Measurements from ENCODE around the gene CIAO1. TPM values are rescaled to one million over a fixed set of nuclear protein-coding genes. Genes with fewer than 3 reads are reported as not detected.
"Not testable (repeated sequence)": the region's sequence is repeated elsewhere in the genome, so short reads cannot be mapped to it uniquely, and the experiment has no call there.

The CIAO1 gene
- polyA plus RNA-seq, 1 donor = 42.5 TPM

DNA sequence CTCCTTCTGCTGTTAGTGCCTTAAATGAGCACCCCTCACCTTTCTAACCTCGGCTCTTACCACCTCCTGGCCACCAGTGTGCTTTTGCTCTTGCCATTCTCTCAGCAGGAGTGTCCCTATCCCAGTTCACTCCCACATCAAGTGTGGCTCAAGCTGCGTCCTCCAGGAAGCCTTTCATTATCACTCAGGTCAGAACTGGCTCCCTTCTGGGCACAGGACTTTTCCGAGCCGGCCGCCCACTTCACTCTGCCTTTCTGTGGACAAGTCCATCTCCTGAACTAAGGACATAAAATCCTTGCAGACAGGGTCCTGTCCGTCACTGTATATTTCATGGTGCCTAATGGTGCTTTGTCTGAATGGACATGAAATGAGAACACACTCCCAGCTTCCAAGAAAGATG lies 15.8 kb upstream of the CIAO1 start:
- no peak for DNase-seq (ENCODE audit: low read depth)

DNA sequence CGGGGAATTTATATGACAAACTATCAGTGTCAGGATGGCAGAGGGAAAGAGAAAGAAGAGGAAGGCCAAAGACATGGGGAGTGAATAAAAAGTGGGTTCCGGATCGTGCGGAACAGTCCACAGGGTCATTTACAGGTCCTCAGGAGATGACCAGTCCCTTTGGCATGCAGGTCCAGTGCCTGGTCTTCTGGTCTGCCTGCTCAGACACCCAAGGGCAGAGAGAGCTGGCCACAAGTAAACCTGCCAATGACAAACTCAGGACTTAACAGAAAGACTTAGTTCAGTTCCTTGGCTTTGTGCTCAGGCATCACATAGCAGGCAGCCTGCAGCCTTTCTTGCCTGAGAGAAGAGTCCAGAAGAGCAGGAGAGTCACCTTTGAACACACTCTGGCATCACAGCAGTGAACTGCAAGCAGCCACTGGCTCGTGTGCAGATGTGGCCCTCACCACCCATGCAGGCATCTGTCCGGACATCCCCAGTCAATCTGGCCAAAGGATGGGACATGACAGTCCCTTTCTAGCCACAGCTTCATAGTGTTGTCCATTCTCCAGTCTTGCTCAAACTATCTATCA lies 14.2 kb upstream of the CIAO1 start:
- DNase-seq (ENCODE audit: low read depth) = no peak

DNA sequence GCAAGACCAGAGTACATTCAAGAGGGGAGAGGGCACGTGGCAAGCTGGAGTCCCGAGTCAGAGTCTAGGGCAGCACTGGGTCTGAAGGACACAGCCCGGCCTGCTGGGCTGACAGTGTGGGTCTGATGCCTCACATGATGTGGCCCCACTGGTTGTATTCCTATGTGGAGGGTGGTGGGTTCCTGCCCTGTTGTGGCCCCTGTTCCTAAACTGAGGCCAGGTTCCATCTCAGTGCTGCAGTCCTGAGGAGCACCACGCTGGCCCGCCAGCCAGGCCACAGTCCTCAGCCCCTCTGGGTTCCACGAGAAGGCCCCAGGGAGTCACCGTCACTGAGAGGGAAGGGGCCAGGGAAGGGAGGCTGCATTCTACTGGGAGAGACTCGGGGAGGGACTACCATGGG lies 13.5 kb upstream of the CIAO1 start:
- no peak for DNase-seq (ENCODE audit: low read depth)

DNA sequence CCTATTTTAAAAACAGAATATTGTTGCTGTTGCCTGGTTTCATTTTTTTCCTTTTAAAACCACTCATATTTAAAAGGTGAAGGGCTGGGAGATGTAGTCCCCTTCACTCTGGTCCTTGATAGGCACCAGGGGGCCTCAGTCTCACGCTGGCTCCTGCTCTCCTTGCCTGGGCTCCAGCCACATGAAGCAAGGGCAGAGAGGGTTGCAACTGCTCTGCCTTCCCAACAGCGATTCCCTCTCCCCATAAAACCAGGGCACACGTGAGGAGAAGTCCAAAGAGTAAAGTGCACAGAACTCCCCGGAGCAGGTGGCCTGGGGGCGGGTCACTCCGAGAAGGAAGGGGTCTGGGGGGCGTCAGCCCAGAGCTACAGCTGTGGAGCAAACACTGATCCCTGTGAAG lies 13.0 kb upstream of the CIAO1 start:
- DNase-seq (ENCODE audit: low read depth) = no peak

DNA sequence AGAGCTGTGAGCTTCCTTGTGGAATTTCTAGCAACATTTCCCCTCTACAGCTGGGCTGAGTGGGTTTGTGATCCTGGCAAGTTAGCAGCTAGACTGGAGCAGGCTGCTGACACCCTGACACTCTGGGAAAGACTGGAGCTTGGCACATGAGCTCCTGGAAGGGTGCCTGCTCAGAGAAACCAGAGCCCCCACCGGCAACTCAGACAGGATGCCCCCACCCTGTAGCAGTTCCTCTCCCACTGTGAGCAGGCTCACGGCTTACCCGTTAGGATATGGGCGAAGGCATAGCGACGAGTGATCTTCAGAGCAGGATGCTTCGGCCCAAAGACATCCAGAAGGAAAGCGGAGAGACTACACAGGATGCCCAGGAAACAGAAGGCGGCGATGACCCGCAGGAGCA lies 11.5 kb upstream of the CIAO1 start:
- no peak for DNase-seq (ENCODE audit: low read depth)

DNA sequence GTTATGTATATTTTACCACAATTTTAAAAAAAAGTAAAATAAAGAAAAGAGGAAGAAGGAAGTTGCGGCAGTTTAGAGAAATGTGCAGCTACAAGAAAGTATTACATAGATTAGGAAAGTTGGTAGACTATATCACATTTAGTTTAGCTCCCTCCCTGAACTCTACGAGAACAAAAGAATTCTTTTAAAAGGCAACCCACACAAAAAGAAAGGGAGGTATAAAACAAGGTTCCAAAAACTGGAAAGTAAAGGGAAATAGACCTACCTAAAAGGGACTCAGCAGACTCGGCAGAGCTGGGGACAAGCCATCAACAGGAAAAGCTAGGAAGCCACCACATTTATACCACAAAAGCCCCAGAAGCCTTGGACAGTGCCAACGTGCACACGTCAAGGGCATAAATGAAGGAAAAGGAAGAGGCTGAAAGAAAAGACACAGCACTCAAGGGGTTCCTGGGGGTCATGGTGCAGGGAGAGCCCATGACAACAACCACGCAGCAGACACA lies 9.4 kb upstream of the CIAO1 start:
- no peak for DNase-seq (ENCODE audit: low read depth)

DNA sequence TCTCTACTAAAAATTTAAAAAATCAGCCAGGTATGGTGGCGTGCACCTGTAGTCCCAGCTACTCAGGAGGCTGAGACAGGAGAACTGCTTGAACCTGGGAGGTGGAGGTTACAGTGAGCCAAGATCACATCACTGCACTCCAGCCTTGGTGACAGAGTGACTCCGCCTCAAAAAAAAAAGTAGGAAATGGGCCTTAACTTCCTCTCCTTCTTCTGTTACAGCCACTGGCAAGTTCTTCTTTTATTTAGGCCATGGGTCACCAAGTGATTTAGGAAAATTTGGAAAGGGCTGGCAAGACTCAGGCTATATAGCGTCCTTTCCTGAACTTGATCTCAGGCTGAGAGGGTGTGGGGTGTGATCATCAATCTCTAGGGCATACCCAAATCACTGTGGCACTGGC lies 8.3 kb upstream of the CIAO1 start:
- not testable (repeated sequence) for DNase-seq (ENCODE audit: low read depth)

DNA sequence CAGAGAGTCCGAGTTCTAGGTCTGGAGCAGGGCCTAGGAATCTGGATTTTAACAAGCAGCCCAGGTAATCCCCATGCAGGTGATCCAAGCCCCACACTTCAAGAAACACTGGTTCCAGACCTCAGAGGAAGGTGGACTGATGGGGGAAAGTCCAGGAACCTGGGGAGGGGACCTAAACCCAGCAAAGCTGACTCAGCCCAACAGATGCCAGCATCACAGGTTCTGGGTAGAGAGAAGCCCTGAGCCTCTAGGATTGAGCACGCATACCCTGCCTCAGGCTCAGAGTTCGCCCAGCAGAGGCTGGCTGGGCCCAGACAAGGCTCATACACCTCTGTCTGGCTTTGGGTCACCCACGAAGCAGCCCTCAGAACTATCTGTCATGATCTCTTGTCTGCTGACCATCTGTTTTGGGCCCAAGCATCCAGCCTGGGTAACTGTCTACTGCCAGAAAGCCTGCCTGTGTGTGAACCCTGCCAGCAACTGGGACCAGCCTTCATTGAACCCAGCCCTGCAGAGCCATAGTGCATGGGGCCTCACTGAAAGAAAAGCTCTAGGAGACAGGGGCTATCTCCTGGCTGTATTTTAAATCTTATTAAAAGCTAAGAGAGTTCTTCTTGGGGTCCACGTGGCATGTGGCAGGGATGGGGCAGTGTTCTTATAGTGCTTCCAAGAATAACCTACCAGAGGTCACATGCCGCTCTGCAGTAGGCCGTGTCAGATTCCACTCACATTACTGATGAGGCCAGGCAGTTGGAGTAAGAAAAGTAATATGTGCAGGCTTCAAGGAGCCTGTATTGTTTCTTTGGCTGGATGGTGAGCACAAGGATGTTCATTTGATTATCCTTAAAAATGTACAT lies 7.6 kb upstream of the CIAO1 start:
- DNase-seq (ENCODE audit: low read depth) = no peak

DNA sequence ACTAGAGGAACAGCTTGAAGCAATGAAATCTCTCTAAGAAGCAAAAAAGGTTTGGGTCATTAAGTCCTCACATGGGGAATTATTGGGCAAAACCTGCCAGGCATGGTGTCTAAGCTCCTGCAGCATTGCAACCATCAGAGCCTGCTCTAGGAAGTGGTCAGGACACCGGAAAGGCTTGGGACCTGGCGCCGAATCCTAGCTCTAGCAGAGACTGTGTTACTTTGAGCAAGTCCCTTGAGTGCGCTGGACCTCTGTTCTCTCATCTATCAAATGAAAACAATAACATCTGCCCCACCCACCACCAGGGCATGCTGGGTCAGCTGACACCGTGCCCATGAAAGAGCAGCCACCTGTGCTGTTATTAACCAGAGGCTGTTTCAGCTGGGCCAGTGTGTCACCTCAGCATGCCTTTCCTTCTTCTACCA lies 6.5 kb upstream of the CIAO1 start:
- no peak for DNase-seq (ENCODE audit: low read depth)

DNA sequence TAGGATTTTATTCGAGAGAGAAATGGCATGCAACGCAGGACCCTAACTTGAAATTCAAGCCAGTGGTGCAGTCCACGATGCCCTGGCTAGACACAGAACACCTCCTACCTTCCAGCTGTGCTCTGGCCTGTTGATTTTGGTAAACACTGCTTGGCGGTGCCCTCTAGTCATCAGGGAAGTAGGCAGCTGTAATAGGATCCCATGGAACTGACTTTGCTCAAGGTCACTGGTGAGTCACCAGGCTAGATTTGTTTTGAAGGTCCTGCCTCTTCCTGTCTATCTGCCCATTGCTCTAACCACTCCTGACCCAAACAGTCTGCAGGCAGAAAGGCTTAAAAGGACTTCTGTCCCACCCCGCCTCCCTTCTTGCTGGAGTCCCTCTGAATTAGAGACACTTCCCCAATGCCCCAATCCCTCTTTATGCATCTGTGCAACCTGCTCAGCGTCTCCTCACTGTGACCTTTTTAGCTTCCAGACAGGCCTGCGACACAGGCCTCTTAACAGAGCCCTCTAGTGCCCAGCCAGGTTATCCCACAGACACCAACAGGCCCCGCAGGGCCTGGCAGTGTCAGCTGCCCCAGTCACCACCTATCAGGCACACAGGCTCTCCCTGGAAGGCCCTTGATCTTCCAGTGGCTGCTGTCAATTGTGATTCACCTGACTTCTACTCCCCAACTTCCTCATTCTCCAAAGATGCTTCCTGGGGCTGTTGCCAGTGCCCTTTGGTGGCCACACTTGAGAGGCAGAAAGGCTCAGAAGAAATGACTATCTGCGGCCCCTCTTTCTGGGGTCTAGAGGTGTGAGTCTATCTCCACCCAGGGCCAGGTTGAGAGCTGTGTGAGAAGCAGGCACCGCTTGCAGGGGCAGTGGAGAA lies 5.4 kb upstream of the CIAO1 start:
- no peak for DNase-seq (ENCODE audit: low read depth)

DNA sequence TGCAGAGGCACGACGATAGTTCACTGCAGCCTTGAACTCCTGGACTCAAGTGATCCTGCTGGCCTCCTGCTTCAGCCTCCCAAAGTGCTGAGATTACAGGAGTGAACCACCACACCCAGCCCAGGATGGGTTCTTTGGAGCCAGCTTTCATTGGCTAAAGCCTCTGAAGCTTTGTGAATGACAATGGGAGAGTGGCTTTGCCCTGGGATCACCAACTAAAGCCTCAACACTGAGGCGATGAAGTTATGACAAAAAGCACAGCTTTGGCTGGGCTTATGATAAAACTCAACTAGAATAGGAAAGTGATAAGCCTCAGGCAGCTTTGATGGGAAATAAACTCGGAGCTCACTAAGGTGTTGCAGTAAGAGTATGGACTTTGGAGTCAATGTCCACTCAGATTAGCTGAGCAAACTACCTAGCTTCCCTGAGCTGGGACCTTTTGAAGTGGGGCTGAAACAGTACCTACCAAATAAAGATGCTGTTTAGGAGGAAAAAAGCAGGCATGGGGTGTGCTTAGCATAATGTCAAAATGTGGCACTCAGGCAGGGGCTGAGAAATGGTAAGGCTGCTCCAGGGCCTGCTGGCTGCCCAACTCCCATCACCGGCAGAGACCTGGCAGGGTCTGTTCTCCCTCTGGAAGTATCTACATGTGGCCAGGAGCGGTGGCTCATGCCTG lies 4.6 kb upstream of the CIAO1 start:
- no peak for DNase-seq (ENCODE audit: low read depth)

DNA sequence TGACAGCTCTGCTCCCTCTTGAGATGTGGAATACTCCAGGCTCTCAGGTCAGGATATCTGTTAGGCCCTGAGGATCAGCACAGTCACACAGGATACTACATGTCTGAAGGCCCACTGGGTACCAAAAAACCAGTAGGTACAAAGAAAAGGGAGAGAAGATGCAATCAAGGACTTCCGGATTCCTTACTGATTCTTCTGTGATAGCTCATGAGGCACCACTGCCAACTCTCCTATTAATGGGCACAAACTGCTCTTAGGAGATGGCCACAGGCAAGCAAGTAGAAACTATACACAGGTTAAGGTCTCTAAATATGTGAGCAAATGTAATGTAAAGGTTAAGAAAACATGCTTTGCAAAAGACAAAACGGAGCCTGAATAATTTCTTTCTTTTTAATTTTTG lies 3.7 kb upstream of the CIAO1 start:
- no peak for DNase-seq (ENCODE audit: low read depth)

DNA sequence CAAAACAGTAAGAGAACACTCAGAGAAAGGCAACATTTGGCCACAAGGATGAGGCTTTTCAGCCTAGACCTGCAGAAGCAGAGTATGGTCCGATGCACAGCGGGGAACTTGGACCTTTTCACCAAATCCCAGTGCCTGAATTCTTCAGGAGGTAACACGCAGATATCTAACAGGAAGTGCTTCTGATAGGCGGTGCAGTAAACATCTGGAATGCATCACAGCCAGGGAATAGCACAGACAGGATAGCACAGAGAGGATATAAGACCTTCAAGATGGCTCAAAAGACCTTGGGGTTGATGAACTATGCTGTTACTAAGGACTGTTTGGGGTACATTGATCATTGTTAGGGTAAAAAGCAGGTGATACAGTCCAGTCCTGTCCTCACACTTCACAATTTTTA lies 1.9 kb upstream of the CIAO1 start:
- DNase-seq (ENCODE audit: low read depth) = no peak

DNA sequence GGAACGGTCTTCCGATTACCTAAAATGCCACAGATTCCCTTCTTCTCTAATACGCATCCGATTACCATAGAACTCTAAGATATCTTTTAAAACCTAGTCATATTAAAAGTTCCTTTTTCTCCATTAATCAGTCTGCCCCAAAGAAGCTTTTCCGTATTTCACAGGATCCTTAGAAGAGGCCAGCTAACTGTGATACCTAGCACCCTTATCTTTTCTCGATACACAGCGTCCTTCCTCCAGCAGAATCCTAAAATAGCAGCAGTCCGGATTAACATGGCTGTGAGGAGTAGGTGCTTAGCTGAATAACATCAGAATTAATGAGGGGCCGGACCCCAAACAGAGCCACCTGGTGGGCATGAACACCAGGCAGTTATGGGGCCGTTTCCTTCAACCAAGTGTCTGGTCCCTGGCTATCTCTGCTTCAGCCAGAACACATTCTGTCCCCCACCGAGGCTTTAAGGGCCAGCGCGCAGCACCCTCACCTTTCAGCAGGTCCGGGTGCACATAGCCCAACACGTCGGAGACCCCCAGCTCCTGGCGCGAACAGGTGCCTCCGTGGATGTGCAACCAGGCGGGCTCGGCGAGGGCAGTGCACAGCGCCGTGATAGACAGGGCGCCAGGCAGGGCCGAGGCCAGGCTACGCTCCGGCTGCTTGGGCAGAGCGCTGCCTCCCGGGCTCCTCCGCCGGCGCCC lies 1.2 kb upstream of the CIAO1 start:
- DNase-seq (ENCODE audit: low read depth) = no peak

DNA sequence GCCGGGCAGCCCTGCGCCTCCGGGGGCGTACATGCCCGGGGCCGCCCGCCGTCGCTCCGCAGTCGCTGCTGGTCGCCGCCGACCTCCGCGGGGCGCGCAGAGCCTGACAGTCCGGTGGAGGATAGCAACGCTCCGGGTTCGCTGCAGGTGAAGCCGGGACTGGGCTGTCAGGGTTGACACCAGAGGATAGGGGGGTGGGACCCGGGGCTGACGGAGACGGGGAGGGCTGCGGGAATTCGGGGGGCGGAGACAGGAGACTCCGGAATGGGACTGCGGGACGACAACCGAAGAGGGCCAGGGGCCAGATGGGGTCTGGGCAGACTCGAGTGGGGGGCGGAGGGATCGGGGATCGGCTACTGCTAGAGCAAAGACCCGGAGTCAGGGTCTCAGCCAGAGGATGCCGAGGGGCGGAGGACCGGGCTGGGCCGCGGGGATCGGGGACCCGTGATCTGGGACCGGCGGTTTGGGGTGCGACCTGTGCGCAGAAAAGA lies 631 bp upstream of the CIAO1 start:
- no peak for DNase-seq (ENCODE audit: low read depth)

DNA sequence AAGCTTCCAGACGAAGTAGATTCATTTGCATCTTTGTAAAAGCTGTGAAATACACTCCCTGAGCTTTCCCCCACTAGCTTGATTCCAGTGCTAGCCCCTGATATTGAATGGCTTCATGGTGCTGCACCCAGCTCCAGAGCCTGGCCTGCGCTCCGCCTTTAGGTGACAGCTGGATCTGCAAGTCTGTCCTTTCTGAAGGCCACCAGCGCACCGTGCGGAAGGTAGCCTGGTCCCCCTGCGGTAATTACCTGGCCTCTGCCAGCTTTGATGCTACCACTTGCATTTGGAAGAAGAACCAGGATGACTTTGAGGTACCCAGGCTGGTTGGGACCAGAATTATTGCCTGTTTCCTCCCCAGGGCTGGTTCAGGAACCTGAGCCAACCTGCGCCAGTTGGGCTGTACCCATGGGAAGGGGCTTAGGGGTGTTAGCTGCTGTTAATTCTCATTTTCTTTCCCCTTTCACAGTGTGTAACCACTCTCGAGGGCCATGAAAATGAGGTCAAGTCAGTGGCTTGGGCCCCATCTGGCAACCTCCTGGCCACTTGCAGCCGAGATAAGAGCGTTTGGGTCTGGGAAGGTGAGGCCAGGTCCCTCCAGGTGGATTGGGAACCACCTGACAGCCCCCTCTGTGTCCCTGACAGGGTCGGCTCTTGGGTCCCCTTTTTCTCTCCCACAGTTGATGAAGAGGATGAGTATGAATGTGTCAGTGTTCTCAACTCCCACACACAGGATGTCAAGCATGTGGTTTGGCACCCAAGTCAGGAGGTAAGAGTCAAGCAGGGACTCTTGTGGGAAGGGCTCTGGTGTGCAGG lies 1.3 kb downstream of the CIAO1 start:
- DNase-seq (ENCODE audit: low read depth) = no peak

DNA sequence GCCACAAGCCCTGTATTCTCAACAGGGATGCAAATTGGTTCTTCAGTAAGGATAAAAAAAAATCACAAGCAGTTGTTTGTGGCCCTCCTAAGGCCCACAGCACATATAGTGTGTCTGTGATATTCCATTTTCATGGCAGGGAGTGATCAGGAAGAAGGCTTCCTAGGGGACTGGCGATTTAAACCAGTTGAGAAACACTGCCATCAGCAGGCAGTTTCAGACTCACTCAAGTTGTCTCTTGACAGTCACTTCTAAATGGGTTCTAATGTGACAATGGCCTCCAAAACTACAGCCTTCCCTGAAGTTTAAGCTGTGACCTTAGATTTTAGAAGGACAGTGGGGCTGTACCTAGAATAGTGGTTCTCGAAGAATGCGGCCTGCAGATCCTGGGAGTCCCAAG lies 6.0 kb downstream of the CIAO1 start:
- no peak for DNase-seq (ENCODE audit: low read depth)

DNA sequence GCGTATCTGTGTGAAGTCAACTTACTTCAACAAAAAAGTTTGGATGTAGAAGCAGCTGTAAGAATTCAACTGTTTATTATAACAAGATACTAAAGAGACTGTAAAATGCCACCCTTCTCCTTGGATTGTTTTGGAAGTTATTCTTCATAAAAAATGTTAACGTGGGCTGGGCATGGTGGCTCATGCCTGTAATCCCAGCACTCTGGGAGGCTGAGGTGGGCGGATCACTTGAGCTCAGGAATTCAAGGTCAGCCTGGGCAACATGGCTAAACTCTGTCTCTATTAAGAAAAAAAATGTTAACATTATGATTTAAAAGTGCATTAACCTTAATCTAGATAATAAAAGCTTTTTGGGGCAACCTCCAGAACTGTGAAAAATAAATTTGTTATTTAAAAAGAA lies 7.7 kb downstream of the CIAO1 start:
- no peak for DNase-seq (ENCODE audit: low read depth)

DNA sequence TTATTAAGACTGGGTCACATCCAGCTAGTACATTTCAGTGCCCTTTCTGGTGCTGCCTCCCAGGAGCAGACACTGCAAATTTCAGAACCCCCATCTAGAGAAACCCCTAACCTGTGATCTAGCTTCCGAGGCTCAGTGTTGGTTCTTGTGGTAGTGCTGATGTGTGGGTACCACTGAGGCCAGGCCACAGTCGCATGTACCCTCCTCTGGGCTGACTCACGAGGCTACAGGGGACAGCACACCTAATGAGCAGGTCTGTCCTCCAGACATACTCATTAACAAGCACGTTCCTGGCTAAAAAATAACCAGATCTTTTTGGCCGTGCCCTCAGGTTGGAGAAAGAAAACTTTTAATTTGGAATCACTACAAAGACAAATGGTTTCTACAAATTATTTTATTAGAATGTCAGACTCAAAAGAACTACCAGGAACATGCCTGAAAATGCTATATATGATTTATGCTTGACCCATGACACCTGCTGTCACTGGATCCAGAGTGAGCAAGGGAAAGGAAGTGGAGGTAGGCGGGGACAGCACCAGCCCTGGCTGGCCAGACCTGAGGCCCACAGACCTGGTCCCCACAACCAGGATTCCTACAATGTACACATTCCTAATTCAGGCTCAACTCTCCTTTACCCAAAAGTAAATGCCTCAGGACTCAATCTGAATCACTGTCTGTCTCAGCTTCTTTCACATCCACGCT lies 8.5 kb downstream of the CIAO1 start:
- no peak for DNase-seq (ENCODE audit: low read depth)
